HG02610 (cell line): ENCODE measurements around the gene DRD1.
"Not testable (repeated sequence)": the region's sequence is repeated elsewhere in the genome, so short reads cannot be mapped to it uniquely, and the experiment has no call there.

Experiments
- ATAC-seq: cut with Tn5 transposase; IDR thresholded peaks from one replicate; pipeline ENCODE4 v1.9.1; 2021; ENCODE audit warnings: mild to moderate bottlenecking, moderate library complexity; ENCODE audit not compliant: unreplicated experiment

Gene DRD1

DNA sequence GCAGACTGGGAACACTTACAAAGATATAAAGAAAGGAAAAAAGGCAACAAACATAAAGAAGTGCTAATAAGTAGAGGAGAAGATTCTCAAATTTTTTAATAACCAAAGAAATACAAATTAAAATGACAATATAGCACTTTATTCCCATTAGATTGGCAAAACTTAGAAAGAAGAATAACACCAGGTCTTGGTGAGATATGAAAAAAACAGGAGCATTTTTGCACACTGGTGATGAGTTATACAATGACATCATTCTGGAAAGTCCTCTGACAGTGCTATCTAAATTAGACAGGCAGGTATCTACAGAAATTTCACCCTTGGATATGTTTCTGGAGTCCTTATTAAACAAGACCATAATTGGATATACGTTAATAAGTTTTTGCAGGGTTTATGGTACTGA is 24.9 kb upstream of the DRD1 start:
- ATAC-seq = no peak

DNA sequence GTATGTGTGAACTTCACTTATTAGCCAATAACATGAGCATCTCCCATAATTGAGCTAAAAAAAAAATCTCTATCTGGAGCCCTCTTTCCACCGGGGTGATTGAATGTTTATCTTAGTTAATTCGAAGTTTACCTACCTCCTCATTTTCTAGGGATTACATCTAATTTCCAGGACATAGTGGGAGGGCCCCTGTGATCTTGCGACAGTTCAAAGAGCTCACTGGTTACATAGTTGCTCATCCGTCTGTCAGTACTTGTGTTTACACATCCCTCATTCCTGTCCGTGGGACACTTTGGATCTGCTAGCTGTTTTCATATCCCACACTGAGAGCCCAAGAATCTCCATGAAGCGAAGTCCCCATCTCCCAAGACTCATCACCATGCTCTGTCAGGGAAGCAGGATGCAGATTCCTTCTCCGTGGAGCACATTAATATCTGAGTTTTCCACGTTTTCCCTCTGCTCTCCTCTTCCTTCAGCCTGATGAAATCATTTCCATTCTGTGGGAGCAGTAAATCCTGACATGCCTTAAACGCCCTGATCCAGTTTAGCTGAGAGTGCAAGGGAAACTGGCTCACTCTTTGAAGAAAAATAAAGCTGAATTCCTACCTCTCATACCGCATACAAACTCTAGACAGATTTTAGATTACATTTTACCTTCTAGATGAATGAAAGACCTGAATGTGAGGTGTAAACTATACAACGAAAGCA is 24.2 kb upstream of the DRD1 start:
- no peak for ATAC-seq

GRCh38 chr5:175466700-175467318 is 22.8 kb upstream of the DRD1 start:
- ATAC-seq = no peak

GRCh38 chr5:175465282-175465681 is 21.3 kb upstream of the DRD1 start:
- no peak for ATAC-seq

DNA sequence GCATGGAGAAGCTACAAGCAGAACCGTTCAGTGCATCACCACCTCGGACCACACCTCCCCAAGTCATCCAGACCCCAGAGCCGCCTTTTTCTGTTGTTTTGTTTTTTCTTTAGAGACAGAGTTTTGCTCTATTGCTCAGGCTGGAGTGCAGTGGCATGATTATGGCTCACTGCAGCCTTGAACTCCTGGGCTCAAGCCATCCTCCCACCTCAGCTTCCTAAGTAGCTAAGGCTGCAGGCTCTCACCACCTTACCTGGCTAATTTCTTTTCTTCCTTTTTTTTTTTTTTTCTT is 20.9 kb upstream of the DRD1 start:
- ATAC-seq = no peak

DNA sequence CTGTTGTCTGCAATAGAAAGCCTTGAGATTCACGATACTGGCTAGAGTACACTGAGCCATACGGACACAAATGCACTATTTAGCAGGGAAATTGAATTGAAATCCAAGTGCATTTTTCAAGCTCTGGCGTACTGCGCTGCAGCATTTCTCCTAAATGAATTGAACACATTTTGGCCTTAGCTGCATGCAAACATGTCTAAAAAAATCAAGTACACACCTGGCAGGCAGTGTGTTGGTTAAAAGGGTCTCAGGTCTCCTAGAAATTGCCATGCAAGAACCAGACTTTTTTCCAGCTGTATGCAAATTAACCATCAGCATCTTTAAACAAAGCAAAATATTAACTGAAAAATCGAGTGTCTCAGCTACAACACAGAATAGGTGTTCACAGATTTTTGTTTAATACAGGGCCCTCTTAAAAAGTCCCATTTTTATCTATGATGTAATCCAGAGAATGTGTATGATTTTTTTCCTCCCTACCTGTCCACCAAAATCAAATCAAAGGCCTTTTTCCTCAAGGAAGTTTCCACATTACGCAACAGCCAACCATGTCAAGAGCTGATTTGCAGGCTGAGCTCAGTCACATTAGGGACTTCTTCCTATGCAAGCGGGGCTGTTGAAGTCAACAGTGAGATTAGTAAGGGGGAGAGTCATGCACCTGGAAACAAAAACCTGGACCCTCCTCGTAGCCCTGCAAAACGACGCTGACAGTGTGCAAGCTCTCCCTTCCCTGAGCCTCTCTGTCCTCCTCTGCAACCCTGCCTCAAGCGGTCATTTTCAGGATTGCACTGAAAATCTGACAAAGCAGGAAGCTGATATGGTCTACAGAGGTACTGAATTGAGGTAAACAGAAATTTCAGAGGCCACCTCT is 20.3 kb upstream of the DRD1 start:
- peak; percentile 94 for ATAC-seq

GRCh38 chr5:175463641-175464040 is 19.7 kb upstream of the DRD1 start:
- no peak for ATAC-seq

DNA sequence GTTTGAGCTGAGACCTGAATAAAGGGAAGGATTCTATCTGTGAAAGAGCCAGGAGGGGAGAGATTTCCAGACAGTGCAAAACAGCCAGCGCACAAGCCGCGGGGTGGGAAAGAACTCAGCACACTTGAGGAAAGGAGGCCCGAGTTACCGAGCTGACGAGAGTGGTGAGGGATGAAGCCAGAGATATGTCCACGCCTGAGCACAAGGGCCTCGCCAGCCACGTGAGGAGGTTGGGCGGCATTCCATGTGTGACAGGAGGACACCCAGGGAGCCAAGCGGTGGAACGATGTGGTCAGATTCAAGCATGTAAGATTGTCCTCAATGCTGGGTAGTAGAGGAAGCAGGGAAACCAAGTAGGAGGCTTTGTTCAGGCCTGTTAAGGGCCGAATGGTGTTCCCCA is 17.4 kb upstream of the DRD1 start:
- ATAC-seq = no peak

DNA sequence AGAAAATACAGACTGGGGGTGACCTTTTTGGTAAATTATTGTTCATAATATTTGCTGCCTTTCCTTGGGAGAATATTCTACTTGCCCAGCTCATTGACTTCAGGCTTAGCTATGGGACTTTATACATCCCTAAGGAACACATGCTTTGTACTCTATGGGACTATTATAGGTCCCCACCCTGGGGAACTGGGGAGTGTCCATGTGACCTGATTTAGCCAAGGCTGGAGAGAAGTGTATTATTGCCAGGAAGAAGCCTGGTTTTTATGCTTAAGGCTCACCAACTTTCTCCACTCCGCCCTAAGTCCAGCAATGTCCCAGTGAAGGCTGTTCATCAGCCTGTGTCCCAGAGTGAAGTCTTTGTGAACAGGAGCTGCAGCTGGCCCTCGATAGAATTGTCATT is 16.6 kb upstream of the DRD1 start:
- no peak for ATAC-seq

DNA sequence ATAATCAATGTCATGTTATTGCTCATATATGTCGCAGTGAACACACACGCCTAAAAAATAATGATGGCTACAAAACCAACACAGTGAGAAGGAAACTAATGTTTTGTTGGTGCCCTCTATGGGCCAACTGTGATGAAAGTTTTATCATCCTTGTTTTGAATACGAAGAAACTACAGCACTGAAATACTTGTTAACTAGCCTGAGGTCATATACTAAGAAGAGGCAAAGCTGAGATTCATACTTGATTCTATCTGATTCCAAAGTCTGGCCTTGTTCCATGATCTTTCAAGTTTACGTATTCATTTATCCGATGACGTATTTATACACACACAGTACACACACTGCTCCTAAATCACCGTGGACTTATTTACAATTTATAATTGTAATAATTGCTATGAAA is 16.1 kb upstream of the DRD1 start:
- ATAC-seq = no peak

- ATAC-seq = peak; percentile 89
These were observed 13.5 kb upstream of the DRD1 start for GRCh38 chr5:175457466-175457865.

DNA sequence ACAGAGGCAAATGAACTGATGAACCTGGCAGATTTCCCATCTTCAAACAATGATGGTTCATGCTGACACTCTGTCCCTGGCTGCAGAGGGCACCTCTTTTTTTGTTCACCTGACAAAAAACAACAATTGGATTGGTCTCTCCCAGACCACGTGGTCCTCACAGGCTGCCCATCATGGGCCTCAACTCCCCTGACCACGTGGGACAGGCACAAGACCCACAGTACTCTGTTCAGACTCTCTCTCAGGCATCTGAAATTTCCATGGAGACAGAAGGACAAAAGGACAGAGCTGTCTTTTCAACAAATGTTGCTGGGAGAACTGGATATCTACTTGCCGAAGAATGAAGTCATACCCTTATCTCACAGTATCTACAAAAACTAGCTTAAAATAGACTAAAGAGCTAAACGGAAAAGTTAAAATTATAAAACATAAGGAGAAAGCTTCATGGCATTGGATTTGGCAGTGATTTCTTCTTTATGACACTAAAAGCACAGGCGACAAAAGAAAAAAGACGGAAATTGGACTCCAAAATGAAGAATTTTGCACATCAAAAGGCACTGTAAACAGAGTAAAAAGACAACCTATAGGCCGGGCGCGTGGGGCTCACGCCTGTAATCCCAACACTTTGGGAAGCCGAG is 12.2 kb upstream of the DRD1 start:
- no peak for ATAC-seq

DNA sequence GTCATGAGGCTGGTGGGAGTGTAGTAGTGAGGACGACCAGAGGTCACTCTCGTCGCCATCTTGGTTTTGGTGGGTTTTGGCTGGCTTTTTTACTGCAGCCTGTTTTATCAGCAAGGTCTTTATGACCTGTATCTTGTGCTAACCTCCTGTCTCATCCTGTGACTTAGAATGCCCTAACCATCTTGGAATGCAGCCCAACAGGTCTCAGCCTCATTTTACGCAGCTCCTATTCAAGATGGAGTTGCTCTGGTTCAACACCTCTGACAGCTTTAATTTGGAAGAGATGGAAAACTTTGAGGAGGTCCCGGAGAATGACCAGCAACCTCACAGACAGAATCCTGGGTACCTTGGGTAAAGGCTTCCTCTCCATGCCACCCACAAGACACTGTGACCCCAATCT is 10.4 kb upstream of the DRD1 start:
- ATAC-seq = not testable (repeated sequence)

- no peak for ATAC-seq
These were observed 8.2 kb upstream of the DRD1 start for GRCh38 chr5:175452166-175452565.

DNA sequence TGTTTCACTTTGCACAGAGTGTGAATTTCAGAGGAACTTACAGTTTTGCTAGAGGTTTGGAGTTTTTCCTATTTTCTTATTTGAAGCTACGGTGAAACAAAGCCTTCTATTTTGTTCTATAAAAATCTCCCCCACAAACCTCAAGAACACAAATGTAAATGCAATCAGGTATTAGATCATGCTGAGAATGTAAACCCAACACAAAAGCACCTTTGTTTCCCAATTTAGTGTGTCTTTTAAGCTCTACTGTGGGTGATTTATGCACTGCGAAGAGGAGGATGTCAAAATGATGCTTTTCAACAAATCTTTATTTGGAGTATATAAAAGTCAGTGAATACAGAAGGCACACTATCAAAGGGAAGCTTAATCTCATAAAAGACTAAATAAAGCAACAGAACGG is 4.3 kb upstream of the DRD1 start:
- no peak for ATAC-seq

GRCh38 chr5:175447571-175447970 is 3.6 kb upstream of the DRD1 start:
- no peak for ATAC-seq

DNA sequence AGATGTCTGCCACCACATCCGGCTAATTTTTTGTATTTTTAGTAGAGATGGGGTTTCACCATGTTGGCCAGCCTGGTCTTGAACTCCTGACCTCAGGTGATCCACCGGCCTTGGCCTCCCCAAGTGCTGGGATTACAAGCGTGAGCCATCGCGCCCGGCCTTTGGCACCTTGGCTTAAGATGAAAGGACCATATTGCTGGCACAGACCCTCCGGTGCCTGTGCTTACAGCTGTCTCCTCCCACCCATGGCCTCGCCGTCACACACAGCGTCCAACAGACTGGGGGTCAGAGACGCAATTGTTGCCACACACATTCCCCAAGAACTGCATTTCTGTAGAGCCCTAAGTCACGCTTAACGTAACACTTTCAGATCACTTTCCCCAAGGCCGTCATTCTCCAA is 2.4 kb upstream of the DRD1 start:
- ATAC-seq = not testable (repeated sequence)

DNA sequence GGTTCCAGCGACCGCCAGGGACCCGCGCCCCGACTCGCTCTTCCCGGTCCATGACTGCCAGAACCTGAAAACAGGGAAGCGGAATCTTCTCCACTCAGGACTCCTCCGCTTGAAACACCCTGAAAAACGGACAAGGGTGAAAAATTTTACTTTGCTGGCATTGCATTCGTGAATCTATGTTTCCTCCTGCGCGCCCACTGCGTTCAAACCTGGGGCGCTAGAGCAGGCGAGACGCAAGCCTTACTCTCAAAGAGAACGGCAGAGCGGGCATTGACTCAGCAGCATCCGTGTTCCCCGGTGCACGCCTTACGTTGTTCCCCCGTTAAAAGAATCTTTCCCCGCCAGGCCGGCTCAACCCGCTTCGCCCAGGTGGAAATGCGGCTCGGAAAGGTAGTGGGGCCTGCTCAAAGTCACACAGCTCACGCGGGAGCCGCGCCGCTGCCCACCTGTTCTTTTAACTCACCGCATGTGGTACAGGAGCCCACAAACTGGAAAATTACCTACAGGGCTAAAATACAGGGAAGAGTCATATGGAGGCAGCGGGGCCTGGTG is 999 bp upstream of the DRD1 start:
- no peak for ATAC-seq

- no peak for ATAC-seq
These were observed 395 bp downstream of the DRD1 start for GRCh38 chr5:175443514-175444059.

DNA sequence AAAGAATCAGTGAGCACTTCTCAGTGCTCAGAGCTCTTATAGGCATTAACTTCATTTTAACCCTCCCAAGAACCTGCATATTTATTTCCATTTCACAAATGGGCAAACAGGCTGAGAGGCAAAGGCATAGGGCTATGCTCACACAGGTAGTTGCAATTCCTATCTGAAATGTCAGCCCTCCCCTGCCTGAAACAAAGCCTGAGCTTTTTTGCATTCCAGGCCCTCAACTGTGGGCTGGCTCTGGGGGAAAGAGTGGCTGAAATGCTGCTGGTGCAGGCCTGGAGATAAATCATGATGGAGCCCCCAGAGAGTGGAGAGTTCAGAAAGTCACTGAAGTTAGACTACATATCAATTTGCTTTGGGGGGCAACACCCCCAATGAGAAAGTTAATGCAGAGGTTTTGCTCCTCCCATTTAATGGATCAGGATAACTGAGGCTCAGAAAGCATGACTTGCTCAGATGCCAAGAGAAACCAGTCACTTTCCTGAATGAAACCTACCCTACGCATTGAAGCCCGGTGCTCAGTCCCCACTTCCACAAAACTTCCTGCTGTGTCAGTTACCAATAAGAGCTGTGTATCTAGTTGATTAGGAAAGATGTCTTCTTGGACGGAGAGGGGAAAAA is 5.6 kb downstream of the DRD1 start:
- no peak for ATAC-seq

DNA sequence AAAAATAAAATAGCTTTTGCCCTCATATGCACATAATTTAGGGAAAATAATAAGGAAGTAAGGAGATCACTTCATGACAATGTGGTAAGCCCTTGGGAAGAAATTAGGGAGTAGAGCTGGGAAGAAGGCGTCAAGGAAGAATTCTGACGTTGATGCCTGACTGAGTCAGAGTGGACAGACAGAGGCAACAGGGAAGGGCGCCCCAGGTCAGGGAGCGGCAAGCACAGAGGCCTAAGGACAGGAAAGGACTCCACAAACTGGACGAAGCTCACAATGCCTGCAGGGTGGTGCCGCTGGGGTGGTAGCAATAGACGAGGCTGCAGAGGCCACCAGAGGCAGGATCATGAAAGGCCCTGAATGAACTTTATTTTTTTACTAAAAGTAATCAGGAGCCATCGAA is 7.6 kb downstream of the DRD1 start:
- no peak for ATAC-seq
